ENCODE measurements around the gene PARP12.

PARP12 gene

DNA sequence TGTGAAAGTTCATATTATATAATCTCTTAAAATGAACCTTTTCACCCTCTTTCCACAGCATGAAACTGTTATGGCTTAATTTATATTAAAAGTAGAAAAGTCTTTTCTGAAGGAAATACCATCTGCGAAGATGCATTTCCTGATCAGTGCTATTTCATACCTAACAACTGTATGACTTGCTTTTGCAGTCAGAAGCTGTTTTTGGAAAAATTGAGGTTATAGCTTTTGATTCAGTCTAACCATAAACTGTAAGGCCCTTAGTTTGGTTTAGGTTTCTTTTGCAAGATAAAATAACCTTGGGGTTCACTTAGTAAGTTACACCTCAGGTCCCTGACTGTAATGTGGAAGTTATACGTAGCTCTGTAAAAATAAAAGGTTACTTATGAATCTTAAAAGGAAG is 22.7 kb upstream of the PARP12 start:
- TF ChIP-seq EGR1 (IDR thresholded peaks at IDR 0.05) (no peak), TEAD4 (IDR thresholded peaks at IDR 0.05) (no peak), ZBTB7A (IDR thresholded peaks at IDR 0.05; ENCODE audit: low read depth) (no peak), TAF1 (IDR thresholded peaks at IDR 0.05; ENCODE audit: low read depth) (no peak), CEBPB (IDR thresholded peaks at IDR 0.05) (no peak)
- TF ChIP-seq, protein P1, sequence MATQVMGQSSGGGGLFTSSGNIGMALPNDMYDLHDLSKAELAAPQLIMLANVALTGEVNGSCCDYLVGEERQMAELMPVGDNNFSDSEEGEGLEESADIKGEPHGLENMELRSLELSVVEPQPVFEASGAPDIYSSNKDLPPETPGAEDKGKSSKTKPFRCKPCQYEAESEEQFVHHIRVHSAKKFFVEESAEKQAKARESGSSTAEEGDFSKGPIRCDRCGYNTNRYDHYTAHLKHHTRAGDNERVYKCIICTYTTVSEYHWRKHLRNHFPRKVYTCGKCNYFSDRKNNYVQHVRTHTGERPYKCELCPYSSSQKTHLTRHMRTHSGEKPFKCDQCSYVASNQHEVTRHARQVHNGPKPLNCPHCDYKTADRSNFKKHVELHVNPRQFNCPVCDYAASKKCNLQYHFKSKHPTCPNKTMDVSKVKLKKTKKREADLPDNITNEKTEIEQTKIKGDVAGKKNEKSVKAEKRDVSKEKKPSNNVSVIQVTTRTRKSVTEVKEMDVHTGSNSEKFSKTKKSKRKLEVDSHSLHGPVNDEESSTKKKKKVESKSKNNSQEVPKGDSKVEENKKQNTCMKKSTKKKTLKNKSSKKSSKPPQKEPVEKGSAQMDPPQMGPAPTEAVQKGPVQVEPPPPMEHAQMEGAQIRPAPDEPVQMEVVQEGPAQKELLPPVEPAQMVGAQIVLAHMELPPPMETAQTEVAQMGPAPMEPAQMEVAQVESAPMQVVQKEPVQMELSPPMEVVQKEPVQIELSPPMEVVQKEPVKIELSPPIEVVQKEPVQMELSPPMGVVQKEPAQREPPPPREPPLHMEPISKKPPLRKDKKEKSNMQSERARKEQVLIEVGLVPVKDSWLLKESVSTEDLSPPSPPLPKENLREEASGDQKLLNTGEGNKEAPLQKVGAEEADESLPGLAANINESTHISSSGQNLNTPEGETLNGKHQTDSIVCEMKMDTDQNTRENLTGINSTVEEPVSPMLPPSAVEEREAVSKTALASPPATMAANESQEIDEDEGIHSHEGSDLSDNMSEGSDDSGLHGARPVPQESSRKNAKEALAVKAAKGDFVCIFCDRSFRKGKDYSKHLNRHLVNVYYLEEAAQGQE (IDR thresholded peaks at IDR 0.05; ENCODE audit: low read depth) = no peak

DNA sequence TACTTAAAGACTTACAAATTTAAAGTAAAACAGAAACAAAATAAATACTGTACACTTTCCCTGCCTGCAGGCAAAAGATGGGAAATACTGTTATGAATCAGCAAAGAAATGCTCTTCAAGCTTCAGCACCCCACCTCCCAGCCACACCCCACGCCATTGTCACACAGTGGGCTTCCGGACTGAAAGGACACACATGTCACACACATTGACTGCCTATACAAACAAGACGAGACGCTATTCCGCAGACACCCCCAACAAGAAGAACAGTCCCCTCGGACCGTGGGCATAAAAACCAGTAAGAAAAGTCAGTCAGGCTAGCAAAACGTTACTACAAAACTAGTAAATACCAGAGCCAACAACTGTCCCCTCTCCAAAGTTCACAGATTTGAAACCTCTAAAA is 22.2 kb upstream of the PARP12 start:
- TF ChIP-seq ZBTB7A (IDR thresholded peaks at IDR 0.05; ENCODE audit: low read depth) (no peak), TCF12 (IDR thresholded peaks at IDR 0.05; ENCODE audit: low read depth) (no peak), NFIC (IDR thresholded peaks at IDR 0.05) (no peak), TEAD4 (IDR thresholded peaks at IDR 0.05) (no peak), CEBPB (IDR thresholded peaks at IDR 0.05) (no peak), YY1 (IDR thresholded peaks at IDR 0.05; ENCODE audit: low read depth) (no peak), FOXM1 (IDR thresholded peaks at IDR 0.05; ENCODE audit: borderline replicate concordance, low read depth) (no peak), EP300 (IDR thresholded peaks at IDR 0.05; ENCODE audit: borderline replicate concordance) (no peak), EGR1 (IDR thresholded peaks at IDR 0.05) (no peak), TAF1 (IDR thresholded peaks at IDR 0.05; ENCODE audit: low read depth) (no peak), RAD21 (IDR thresholded peaks at IDR 0.05; ENCODE audit: low read depth) (no peak), CREB1 (IDR thresholded peaks at IDR 0.05; ENCODE audit: low read depth) (no peak)
- TF ChIP-seq, protein P2, sequence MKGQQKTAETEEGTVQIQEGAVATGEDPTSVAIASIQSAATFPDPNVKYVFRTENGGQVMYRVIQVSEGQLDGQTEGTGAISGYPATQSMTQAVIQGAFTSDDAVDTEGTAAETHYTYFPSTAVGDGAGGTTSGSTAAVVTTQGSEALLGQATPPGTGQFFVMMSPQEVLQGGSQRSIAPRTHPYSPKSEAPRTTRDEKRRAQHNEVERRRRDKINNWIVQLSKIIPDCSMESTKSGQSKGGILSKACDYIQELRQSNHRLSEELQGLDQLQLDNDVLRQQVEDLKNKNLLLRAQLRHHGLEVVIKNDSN (IDR thresholded peaks at IDR 0.05) = no peak
- TF ChIP-seq, protein P1 (IDR thresholded peaks at IDR 0.05; ENCODE audit: low read depth) = no peak
- TF ChIP-seq, protein P3, sequence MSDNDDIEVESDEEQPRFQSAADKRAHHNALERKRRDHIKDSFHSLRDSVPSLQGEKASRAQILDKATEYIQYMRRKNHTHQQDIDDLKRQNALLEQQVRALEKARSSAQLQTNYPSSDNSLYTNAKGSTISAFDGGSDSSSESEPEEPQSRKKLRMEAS (IDR thresholded peaks at IDR 0.05) = no peak

DNA sequence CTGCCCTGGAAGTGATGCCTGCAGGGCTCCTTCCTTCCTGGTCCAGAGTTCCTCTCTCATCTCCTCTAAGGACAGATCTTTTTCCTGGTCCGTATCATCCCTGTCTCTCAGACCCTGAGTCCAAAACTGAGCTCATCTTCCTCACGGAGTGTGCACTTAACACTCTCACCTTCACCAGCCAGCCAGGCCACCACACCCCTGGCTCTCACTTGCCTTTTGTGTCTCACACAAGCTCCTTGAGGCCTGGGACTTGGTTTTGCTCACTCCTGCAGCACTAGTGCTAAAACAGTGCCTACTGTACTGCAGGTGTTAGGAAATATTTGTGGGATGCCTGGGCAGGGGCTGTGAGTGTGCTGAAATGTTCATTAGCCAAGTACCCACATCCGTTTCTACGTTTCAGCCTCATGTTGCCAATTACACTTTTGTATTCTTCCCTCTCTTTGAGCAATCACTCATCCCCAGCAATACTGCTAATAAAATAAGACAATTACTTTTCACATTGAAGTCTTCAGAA is 21.4 kb upstream of the PARP12 start:
- TF ChIP-seq, protein P3 (IDR thresholded peaks at IDR 0.05) = no peak
- no peak for TF ChIP-seq TAF1 (IDR thresholded peaks at IDR 0.05; ENCODE audit: low read depth)
- TF ChIP-seq EGR1 (IDR thresholded peaks at IDR 0.05) = no peak

DNA sequence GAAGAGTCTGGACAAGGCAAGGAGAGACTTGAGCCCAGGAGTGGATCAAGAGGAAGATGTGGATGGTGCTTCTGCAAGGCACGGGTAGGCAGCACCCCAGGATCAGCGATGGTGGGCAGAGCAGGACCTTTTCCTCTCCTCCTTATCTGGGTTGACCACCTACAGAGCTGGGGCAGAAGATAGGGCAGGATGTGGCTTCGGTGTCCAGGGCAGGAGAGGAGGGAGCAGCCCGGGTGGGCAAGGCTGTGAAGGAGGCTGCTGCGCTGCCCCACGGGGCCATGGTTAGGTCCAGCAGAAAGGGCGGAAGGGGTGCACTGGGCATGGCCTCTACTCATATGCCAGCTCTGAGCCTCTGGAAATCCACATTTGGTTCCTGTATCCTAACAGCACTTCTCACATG is 20.0 kb upstream of the PARP12 start:
- TF ChIP-seq, protein P1 (IDR thresholded peaks at IDR 0.05; ENCODE audit: low read depth) = no peak
- TF ChIP-seq EP300 (IDR thresholded peaks at IDR 0.05; ENCODE audit: borderline replicate concordance) = no peak

DNA sequence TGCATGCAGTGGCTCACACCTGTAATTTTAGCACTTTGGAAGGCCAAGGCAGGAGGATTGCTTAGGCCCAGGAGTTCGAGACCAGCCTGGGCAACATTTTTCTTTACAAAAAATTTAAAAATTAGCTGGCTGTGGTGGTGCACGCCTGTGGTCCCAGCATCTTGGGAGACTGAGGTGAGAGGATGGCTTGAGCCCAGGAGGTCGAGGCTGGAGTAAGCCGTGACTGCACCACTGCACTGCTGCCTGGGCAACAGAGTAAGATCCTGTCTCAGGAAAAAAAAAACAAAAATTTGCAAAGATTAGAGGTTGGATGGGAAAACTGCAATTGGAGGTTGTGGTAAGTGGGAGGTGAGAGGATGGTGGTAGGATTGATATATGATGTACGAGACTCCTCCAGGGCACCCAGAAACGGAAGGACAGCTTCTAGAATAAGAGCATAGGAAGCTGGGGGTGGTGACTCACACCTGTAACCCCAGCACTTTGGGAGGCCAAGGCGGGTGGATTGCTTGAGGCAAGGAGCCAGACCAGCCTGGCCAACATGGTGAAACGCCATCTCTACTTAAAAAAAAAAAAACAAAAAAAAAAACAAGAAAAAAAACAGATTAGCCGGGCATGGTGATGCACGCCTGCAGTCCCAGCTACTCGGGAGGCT is 19.1 kb upstream of the PARP12 start:
- TF ChIP-seq RAD21 (IDR thresholded peaks at IDR 0.05; ENCODE audit: low read depth) (no peak), ZBTB7A (IDR thresholded peaks at IDR 0.05; ENCODE audit: low read depth) (no peak), EP300 (IDR thresholded peaks at IDR 0.05; ENCODE audit: borderline replicate concordance) (no peak), CEBPB (IDR thresholded peaks at IDR 0.05) (no peak), NFIC (IDR thresholded peaks at IDR 0.05) (no peak), YY1 (IDR thresholded peaks at IDR 0.05; ENCODE audit: low read depth) (no peak), TAF1 (IDR thresholded peaks at IDR 0.05; ENCODE audit: low read depth) (no peak), EGR1 (IDR thresholded peaks at IDR 0.05) (no peak), TEAD4 (IDR thresholded peaks at IDR 0.05) (no peak), FOXM1 (IDR thresholded peaks at IDR 0.05; ENCODE audit: borderline replicate concordance, low read depth) (no peak)
- TF ChIP-seq, protein P3 (IDR thresholded peaks at IDR 0.05) = no peak
- TF ChIP-seq, protein P2 (IDR thresholded peaks at IDR 0.05) = no peak
